Astrocyte (in vitro differentiated cells and primary cell): Measurements from ENCODE around the gene SRGAP1.
A peak's percentile ranks its signal among the peaks of the same experiment; 100 is the strongest.

ENCODE experiments used
- CTCF ChIP-seq: IDR thresholded peaks from 2 replicates; pipeline ENCODE4 v1.5.1; 2011; ENCODE audit warnings: low read depth, mild to moderate bottlenecking, inconsistent platforms, low read length, moderate library complexity; ENCODE audit not compliant: insufficient read depth
- EZH2 ChIP-seq: IDR thresholded peaks from 2 replicates; pipeline ENCODE4 v1.6.1; 2012; ENCODE audit warnings: mild to moderate bottlenecking, low read length, inconsistent platforms; ENCODE audit not compliant: insufficient read depth

GRCh38 chr12:63843721-63844390 is 644 bp upstream of the SRGAP1 start:
- TF ChIP-seq CTCF: peak; percentile 54
- no peak for TF ChIP-seq EZH2
